GM19035 (cell line): Measurements from ENCODE around the gene PRKN.
"Not testable (repeated sequence)": the region's sequence is repeated elsewhere in the genome, so short reads cannot be mapped to it uniquely, and the experiment has no call there.

Source experiments
- ATAC-seq: cut with Tn5 transposase; IDR thresholded peaks from one replicate; pipeline ENCODE4 v1.9.1; 2021; ENCODE audit not compliant: unreplicated experiment

PRKN gene

GRCh38 chr6:161940519-161940918, 787.0 kb downstream of the PRKN start:
- ATAC-seq: no peak

DNA sequence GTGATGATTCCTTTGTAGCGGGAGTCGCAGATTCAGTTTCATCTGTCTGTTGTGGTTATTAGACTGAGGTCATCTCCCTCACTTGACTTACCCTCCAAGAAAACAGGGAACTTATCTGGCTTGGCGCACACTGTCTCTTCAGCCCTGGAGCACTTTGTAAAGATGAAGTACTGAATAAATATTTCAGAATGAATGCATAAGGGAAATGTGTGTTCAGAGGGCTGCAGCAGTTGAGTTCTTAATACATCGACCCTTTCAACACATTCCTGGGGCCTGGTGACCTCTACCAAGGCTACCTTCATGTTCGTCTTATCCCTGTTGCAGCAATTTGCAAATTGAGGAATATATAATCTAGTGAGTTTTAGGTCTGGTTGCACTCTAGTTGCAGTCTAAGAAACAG, 801.2 kb downstream of the PRKN start:
- ATAC-seq: no peak

GRCh38 chr6:161924516-161925116, 803.0 kb downstream of the PRKN start:
- no peak for ATAC-seq

GRCh38 chr6:161922631-161923119, 804.9 kb downstream of the PRKN start:
- ATAC-seq: peak; percentile 62

GRCh38 chr6:161921602-161922395, 805.8 kb downstream of the PRKN start:
- no peak for ATAC-seq

DNA sequence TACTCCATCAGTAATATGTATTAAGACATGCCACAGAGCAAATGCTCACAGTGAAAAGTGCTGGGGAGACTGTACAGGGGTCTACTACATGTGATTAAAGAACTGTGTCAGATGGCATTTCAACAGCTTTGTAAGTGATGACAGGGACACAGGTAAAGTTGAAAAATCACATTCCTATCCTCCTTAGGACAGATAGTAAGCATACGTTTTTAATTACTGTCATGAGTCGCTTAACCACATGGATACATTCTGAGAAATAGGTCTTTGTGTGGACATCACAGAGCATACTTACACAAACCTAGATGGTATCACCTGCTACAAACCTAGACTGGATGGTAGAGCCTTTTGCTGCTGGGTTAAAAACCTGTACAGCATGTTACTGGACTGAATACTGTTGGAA, 807.9 kb downstream of the PRKN start:
- no peak for ATAC-seq

DNA sequence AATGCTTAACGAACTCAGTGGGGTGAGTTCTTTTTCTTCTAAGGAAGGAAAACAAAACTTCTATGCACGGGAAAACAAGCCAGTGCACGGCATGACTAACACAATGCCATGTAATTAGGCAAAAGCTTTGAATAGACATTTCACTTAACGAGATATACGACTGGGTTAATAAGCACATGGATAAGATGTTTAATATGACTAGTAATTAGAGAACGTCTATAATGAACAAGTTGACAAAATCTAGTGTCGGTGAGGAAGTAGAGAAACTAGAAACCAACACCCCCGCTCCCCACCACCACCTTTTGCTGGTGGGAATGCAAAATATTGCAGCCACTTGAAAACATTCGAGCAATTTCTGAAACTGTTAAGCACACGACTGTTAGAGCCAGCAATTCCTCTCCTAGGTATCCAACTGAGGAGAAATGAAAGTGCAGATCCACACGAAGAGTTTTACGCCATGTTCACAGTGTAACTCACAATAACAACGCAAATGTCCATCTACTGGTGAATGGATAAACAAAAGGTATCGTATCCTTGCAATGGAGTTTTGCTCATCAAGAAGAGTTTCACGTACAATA, 808.8 kb downstream of the PRKN start:
- ATAC-seq: no peak

GRCh38 chr6:161918109-161918531, 809.4 kb downstream of the PRKN start:
- ATAC-seq: no peak

DNA sequence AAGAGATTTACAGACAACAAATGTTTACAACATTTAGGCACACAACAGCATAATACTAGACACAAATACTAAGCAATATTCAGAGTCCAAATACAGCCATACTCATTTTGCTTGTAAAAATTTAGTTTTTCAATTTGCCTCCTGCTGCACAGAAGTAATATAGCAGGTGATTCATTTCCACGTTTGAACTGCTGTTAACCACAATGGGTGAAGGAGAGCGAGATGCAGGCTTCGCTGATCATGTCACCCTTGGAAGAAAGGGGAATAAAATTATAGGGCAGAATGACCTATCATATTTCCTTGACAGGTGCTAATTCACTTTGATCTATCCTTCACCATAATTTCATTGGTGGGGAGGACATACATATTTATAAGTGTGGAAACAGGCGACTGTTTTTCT, 809.9 kb downstream of the PRKN start:
- ATAC-seq: no peak

DNA sequence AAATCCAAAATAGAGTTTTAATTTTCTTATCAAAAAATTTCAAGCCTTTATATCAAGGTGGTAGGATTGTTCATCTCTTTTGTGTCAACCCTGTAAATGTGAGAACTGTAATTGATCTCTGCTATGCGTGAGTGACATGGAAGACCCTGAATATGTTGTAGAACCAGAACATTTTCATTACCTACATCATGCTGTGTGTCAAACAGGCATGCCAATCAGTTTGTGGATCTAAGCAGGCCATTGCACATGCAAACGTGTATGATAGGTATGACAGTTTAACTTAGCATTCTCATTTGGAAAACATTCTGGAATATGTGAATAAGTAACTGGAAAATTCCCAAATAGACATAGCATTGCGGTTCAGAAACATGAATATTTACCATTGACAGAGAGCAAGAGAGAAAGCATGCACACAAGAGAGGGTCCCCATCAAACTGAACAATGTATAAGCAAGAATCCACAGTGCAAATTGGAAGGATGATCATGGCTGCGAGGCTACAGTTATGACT, 812.1 kb downstream of the PRKN start:
- ATAC-seq: no peak

- no peak for ATAC-seq
These were observed 818.7 kb downstream of the PRKN start for GRCh38 chr6:161908872-161909271.

GRCh38 chr6:161906571-161906970, 821.0 kb downstream of the PRKN start:
- ATAC-seq: no peak

- ATAC-seq: no peak
These were observed 823.9 kb downstream of the PRKN start for GRCh38 chr6:161903584-161904212.

DNA sequence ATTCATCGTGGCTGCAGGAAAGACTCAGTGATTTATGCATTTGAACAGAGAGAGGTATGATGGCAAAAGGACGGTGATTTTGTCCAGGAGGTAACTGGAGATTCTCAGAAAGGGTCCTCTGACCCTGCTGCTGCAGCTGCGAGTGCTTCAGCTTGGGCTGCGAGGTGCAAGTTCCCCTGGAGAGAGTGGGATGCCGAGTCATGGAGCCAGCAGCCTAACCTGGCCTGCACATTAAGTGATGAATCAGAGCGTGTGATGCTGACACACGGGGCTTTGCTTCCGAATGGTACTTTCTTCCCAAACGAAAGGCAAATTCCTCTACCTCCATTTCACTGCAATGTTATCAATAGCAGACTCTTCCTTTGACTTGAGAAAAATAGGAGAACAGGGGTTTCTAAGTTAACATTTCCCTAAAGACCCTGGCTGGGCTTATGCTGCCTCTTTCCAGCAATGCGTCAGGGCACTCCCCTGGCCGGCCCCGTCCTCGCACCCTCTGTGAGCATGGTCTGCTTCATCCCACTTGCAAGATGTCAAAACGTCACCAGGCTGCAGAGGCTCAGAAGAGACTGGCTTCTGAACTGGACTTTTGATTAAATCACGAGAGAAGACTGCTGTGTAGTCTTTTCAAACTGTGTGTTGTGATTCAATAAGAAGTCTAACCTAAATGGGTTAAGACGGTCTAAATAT, 825.7 kb downstream of the PRKN start:
- ATAC-seq: no peak

GRCh38 chr6:161894436-161894835, 833.1 kb downstream of the PRKN start:
- no peak for ATAC-seq

DNA sequence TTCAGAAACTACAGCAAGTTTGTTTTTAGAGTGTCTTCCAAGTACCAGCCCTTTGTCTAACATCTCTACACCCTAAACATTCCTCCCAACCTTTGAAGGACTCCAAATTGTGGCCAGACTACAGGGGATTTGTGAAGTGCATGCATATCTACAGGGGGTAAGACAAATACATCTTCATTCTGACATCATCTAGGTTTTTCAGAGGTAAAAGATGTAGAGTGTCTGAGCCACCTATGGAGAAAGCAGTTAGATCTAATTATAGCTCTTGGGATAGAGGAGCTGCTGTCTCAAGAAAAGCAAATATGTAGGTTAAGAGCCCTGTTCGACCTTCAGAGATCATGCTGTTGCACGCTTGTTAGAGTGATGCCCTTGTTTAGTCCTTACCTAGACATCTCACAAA, 836.0 kb downstream of the PRKN start:
- no peak for ATAC-seq

DNA sequence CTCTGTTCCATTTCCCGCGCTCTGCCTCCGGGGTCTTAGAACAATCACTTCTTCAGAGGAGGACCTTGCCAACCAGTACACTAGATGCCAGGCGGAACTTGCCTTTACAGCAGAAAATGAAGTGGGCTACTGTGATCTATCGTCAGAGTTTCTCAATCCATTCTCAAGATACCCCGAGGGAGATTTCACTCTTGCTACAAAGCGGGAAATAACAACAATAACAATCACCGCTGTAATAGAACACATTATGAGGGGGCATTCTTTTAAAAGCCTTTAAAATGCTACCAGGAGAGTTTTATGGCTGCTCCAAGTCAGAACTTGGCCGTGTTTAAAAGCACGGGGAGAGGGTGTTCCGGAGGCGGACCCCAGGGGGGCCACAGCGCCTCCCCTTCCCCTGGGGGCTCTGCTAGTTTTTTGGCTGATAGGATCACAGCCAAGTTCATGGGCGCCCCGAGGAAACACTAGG, 836.7 kb downstream of the PRKN start:
- no peak for ATAC-seq

DNA sequence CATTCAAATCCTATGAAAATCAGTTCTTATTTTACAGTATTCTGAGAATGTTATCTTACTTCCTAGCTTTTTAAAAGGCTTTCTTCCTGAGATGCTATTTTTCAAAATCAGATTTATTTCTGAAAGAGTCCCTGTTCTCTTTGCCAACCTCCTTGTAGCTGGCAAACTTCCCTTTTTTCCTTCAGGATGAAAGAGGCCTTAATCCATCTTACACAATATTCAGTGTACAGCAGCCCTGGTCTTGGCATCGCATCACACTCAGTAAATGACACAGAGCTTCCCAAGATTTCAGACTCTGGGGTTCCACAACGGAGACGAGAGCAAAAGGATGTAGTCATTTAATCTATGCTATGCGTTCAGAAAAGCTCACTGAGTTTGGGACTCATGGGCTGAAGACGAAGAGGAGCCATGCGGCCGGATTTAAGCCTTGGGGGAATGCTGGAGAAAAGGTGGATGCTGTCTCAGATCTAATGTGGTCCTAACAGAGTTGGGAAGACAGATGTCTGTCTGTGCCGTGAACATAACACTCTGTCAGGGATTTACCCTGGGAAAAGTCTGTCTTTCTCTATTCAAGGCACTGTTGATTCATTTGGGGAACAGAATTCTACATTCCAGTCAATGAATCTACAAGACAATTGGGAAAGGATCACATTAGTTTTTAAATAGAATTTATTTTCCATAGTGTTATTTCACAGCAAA, 837.3 kb downstream of the PRKN start:
- no peak for ATAC-seq

GRCh38 chr6:161889324-161889723, 838.2 kb downstream of the PRKN start:
- ATAC-seq: no peak

DNA sequence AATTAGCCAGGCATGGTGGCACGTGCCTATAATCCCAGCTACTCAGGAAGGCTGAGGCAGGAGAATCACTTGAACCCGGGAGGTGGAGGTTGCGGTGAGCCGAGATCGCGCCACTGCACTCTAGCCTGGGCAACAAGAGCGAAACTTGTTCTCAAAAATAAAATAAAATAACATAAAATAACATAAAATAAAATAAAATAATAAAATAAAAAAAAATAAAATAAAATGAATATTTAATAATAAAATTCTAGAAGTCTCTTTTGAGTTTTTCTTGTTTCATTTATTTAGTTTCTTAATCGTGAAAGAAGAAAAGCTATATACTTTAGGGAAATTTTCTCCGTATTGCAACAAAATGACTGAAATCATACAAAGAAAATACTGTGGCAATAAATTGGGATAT, 841.0 kb downstream of the PRKN start:
- not testable (repeated sequence) for ATAC-seq
